GM21717 (cell line): ENCODE measurements around the gene MORC2.

Experiments
- ATAC-seq: cut with Tn5 transposase; IDR thresholded peaks from one replicate; pipeline ENCODE4 v1.9.1; 2021; ENCODE audit warnings: mild to moderate bottlenecking, moderate library complexity; ENCODE audit not compliant: unreplicated experiment

Gene MORC2

GRCh38 chr22:30875481-30876215 lies 92.9 kb downstream of the MORC2 start:
- no peak for ATAC-seq
